ENCODE data around the gene KHNYN.
"Not testable (repeated sequence)": the region's sequence is repeated elsewhere in the genome, so short reads cannot be mapped to it uniquely, and the experiment has no call there.

KHNYN gene

GRCh38 chr14:24439257-24439656, 9.5 kb downstream of the KHNYN start:
- DNase-seq: no peak

- DNase-seq: no peak
Observed at GRCh38 chr14:24439830-24440605, 10.3 kb downstream of the KHNYN start.

GRCh38 chr14:24440606-24441399, 11.0 kb downstream of the KHNYN start:
- DNase-seq: no peak

GRCh38 chr14:24441485-24441884, 11.7 kb downstream of the KHNYN start:
- DNase-seq: no peak

GRCh38 chr14:24441904-24442239, 12.1 kb downstream of the KHNYN start:
- peak; percentile 81 for DNase-seq

GRCh38 chr14:24442240-24443052, 12.7 kb downstream of the KHNYN start, which contains the start of gene SDR39U1:
Gene SDR39U1 (minus strand): TSS chr14:24442776. CDS start chr14:24442769, 7 bp downstream.
- peak; percentile 100 for DNase-seq

GRCh38 chr14:24443053-24443665, 13.4 kb downstream of the KHNYN start:
- DNase-seq: no peak

GRCh38 chr14:24450828-24451227, 21.1 kb downstream of the KHNYN start:
- not testable (repeated sequence) for DNase-seq

- DNase-seq: no peak
Observed at GRCh38 chr14:24456980-24457379, 27.2 kb downstream of the KHNYN start.

- DNase-seq: no peak
Observed at GRCh38 chr14:24458736-24459135, 29.0 kb downstream of the KHNYN start.

GRCh38 chr14:24459331-24459730, 29.6 kb downstream of the KHNYN start:
- no peak for DNase-seq

GRCh38 chr14:24461336-24461735, 31.6 kb downstream of the KHNYN start:
- no peak for DNase-seq

- no peak for DNase-seq
Observed at GRCh38 chr14:24463017-24463883, 33.5 kb downstream of the KHNYN start.

GRCh38 chr14:24463884-24464785, 34.4 kb downstream of the KHNYN start:
- peak; percentile 49 for DNase-seq

GRCh38 chr14:24465368-24465767, 35.6 kb downstream of the KHNYN start:
- no peak for DNase-seq

- DNase-seq: no peak
Observed at GRCh38 chr14:24465805-24466204, 36.1 kb downstream of the KHNYN start.

GRCh38 chr14:24470450-24470849, 40.7 kb downstream of the KHNYN start:
- not testable (repeated sequence) for DNase-seq

GRCh38 chr14:24473211-24473610, 43.5 kb downstream of the KHNYN start:
- peak; percentile 7 for DNase-seq

GRCh38 chr14:24475261-24475660, 45.5 kb downstream of the KHNYN start:
- no peak for DNase-seq

GRCh38 chr14:24479999-24480398, 50.2 kb downstream of the KHNYN start:
- peak; percentile 6 for DNase-seq

Measured in NCI-H69 (cell line).